Body of pancreas (tissue), 4 donors: ENCODE measurements around the gene HECA.

Experiments
- POLR2A ChIP-seq, 3 donors: fragments of 450-650 bp; IDR thresholded peaks; one replicate each; pipeline ENCODE4 v1.6.1; 2016; ENCODE audit warnings: antibody characterized with exemption in 3 of 3, mild to moderate bottlenecking in 2 of 3
- TF ChIP-seq, protein P1 (sequence below), 7 experiments: fragments of 450-650 bp in 4 of 7; fragments of 200-600 bp in 3 of 7; sonication (generic) in 3 of 7; IDR thresholded peaks; one replicate each; pipeline ENCODE4 v1.5.1; 2016 to 2019; ENCODE audit warnings: antibody characterized with exemption in 7 of 7

DNA sequence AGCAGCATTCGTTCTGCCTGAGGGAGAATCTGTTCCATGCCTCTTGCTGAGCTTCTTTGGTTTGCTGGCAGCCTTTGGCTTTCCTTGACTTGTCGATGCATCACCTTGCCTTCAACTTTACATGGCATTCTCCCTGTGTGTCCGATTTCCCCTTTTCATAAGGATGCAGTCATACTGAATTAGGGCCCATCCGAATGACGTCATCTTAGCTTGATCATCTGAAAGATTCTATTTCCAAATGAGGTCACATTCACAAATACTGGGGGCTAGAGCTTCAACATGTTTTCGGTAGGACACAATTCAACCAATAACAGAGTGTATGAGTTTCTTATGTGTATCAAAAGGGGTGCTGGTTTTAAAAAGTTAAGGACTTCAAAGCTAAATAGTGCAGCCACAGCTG, 27.8 kb upstream of the HECA start:
- TF ChIP-seq, protein P1, sequence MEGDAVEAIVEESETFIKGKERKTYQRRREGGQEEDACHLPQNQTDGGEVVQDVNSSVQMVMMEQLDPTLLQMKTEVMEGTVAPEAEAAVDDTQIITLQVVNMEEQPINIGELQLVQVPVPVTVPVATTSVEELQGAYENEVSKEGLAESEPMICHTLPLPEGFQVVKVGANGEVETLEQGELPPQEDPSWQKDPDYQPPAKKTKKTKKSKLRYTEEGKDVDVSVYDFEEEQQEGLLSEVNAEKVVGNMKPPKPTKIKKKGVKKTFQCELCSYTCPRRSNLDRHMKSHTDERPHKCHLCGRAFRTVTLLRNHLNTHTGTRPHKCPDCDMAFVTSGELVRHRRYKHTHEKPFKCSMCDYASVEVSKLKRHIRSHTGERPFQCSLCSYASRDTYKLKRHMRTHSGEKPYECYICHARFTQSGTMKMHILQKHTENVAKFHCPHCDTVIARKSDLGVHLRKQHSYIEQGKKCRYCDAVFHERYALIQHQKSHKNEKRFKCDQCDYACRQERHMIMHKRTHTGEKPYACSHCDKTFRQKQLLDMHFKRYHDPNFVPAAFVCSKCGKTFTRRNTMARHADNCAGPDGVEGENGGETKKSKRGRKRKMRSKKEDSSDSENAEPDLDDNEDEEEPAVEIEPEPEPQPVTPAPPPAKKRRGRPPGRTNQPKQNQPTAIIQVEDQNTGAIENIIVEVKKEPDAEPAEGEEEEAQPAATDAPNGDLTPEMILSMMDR (IDR thresholded peaks at IDR 0.05) = no peak
- TF ChIP-seq POLR2A (IDR thresholded peaks at IDR 0.05) = no peak
